Heart right ventricle (tissue), 16 donors: ENCODE measurements around the gene SLC1A7. TPM values are rescaled to one million over a fixed set of nuclear protein-coding genes. Genes with fewer than 3 reads are reported as not detected.

ENCODE experiments used
- ATAC-seq, 8 donors: fragments of 200-7000 bp; cut with Tn5 transposase; one replicate each; pipeline ENCODE4 v1.9.1; 2020; ENCODE audit warnings: mild to moderate bottlenecking in 8 of 8, moderate library complexity in 8 of 8, moderate number of reproducible peaks in 1 of 8
- DNase-seq, 2 donors: peaks; one replicate each; pipeline ENCODE4 v3.0.0-alpha.2; 2020
- H3K27ac ChIP-seq, 10 donors: fragments of 200-600 bp; sonication (generic) in 2 of 10; one replicate each; pipeline versions ENCODE4 v1.5.0 to v1.8.0; 2020 to 2022; ENCODE audit warnings: mild to moderate bottlenecking in 3 of 10
- H3K27me3 ChIP-seq, 7 donors: fragments of 200-600 bp; one replicate each; pipeline ENCODE4 v1.8.0; 2021 to 2022; ENCODE audit warnings: mild to moderate bottlenecking in 2 of 7
- H3K36me3 ChIP-seq, 9 donors: fragments of 200-600 bp; sonication (generic) in 1 of 9; one replicate each; pipeline versions ENCODE4 v1.5.0 to v1.8.0; 2020 to 2022; ENCODE audit warnings: mild to moderate bottlenecking in 2 of 9
- H3K4me1 ChIP-seq, 9 donors: fragments of 200-600 bp; sonication (generic) in 1 of 9; one replicate each; pipeline versions ENCODE4 v1.5.0 to v1.8.0; 2020 to 2022; ENCODE audit warnings: mild to moderate bottlenecking in 4 of 9
- H3K4me3 ChIP-seq, 10 donors: fragments of 200-600 bp; sonication (generic) in 2 of 10; one replicate each; pipeline versions ENCODE4 v1.5.0 to v1.8.0; 2020 to 2022; ENCODE audit warnings: mild to moderate bottlenecking in 7 of 10, moderate library complexity in 2 of 10
- H3K9me3 ChIP-seq, 11 donors: fragments of 200-600 bp in 10 of 11; sonication (generic) in 2 of 11; one replicate each; pipeline versions ENCODE4 v1.5.0 to v1.8.0; 2013 to 2022; ENCODE audit warnings: mild to moderate bottlenecking in 2 of 11, control low read depth in 1 of 11, moderate library complexity in 1 of 11
- CTCF ChIP-seq, 9 donors: fragments of 200-600 bp; sonication (generic) in 2 of 9; IDR thresholded peaks; one replicate each; pipeline versions ENCODE4 v1.5.0 to v1.8.0; 2021 to 2022; ENCODE audit warnings: antibody characterized with exemption in 9 of 9, mild to moderate bottlenecking in 5 of 9, moderate library complexity in 1 of 9
- WGBS, 2 donors: extraction: QIAGEN DNeasy Blood & Tissue Kit; methylation state at CpG; one replicate each; pipeline ENCODE4 v1.1.7; 2013; ENCODE audit warnings: inconsistent platforms in 1 of 2; 5-methylcytosine and 5-hydroxymethylcytosine counted together
- intact Hi-C, 10 donors: fragments of 100-400 bp; cut with DNase I; formaldehyde crosslinking; loops; one replicate each; pipeline versions ENCODE4 v1.11.1 to v1.14.2; 2022
- polyA plus RNA-seq, 2 donors: library from polyadenylated mRNA; stranded (reverse); fragments of 200-250 nt; gene quantifications; one replicate each; pipeline ENCODE4 v1.2.3, GENCODE V29; 2013
- total RNA-seq, 10 donors: library from RNA; stranded (reverse); fragmentation: NEBNext Ultra II Directional in 3 of 10; extraction: Animal tissue kit (Norgen Biotek cat#: 25700) in 3 of 10; gene quantifications; one replicate each; pipeline versions ENCODE4 v1.2.1 to v1.2.4, GENCODE V29; 2021 to 2023
- donor health status: Arrhythmogenic right ventricular cardiomyopathy.
- donor health status: ischemic (EF 13 %, LVEDD 7.1; RV severe dilation, severe dysfunction).
- donor health status: healthy with polysubstance abuse.
- donor health status: DM: no; HTN: yes; CAD: no.
- donor health status: DM: no; HTN: no; CAD: no.
- donor health status: ischemic (EF 25% LVEDD 6.9; RV normal size, moderate dysfunction).
- donor health status: ischemic (EF 25% LVEDD 5.7; RV mildly dilated, moderate dysfunction).
- donor health status: healthy.
- donor health status: DM: yes; HTN: yes; CAD: no.
- donor health status: Ischemic cardiomyopathy.
- donor health status: ischemic (EF 35%, LVEDD 5.7; RV mildly dilated, moderate dysfunction).
- donor health status: nonischemic (EF 11% LVEDD 7.7; RV severe dilation, severe dysfunction).
- donor health status: DM: yes; HTN: yes; CAD: no.
- donor health status: PGD.
- donor health status: ischemic (EF 29% LVEDD 5.4; RV normal size, mild dysfunction).
- donor health status: nonischemic (EF 23%, LVEDD 6.1; RV moderate dilation, normal function).

Gene SLC1A7
- total and polyA plus RNA-seq, 12 donors = 0.04 to 2.0 (median 0.42) TPM

GRCh38 chr1:53166366-53166765, 23.9 kb upstream of the SLC1A7 start:
- WGBS, 2 donors = 86 to 87% methylated on average over 6 of the region's 6 CpGs
- H3K4me3 ChIP-seq = no peak overlapping the region
- no peak overlapping the region for H3K27ac ChIP-seq
- H3K36me3 ChIP-seq = no peaks in the 10 kb centered on the region
- H3K9me3 ChIP-seq = no peaks in the 10 kb centered on the region
- intact Hi-C loops = no loop called here
- DNase-seq (no peak), ATAC-seq (no peak)
- no peaks in the 10 kb centered on the region for H3K4me1 ChIP-seq
- H3K27me3 ChIP-seq = peaks cover 0 to 10% (median 0%) of the 10 kb centered on the region in 7 donors
- TF ChIP-seq CTCF (IDR thresholded peaks at IDR 0.05) = no peak

- ATAC-seq = peak in 3 of 8 donors; percentile 35 to 68 (median 64)
Observed at GRCh38 chr1:53165408-53165961, 23.0 kb upstream of the SLC1A7 start.

GRCh38 chr1:53163291-53163768, 20.9 kb upstream of the SLC1A7 start:
- ATAC-seq (no peak), DNase-seq (no peak)
- Histone ChIP-seq H3K27ac (no peak overlapping the region), H3K36me3 (no peaks in the 10 kb centered on the region), H3K4me1 (no peaks in the 10 kb centered on the region), H3K27me3 (peaks cover 0 to 10% (median 0%) of the 10 kb centered on the region in 7 donors), H3K9me3 (no peaks in the 10 kb centered on the region), H3K4me3 (no peak overlapping the region)
- WGBS, 2 donors = 78 to 79% methylated on average over 10 of the region's 10 CpGs
- intact Hi-C loops = no loop called here
- TF ChIP-seq CTCF (IDR thresholded peaks at IDR 0.05) = no peak

More at GRCh38 chr1:53165408-53165961, 23.0 kb upstream of the SLC1A7 start:
- Histone ChIP-seq H3K36me3 (no peaks in the 10 kb centered on the region), H3K9me3 (no peaks in the 10 kb centered on the region), H3K4me1 (no peaks in the 10 kb centered on the region), H3K27me3 (peaks cover 0 to 10% (median 0%) of the 10 kb centered on the region in 7 donors), H3K4me3 (no peak overlapping the region), H3K27ac (no peak overlapping the region)
- intact Hi-C loops = no loop called here
- DNase-seq = peak in 1 of 2 donors; percentile 26
- no peak for TF ChIP-seq CTCF (IDR thresholded peaks at IDR 0.05)
- WGBS, 2 donors = 87 to 89% methylated on average over 5 of the region's 5 CpGs

- WGBS, 2 donors = 75 to 80% methylated on average over 5 of the region's 5 CpGs
- DNase-seq = no peak
- intact Hi-C loops = no loop called here
- no peaks in the 10 kb centered on the region for H3K4me1 ChIP-seq
- no peak for TF ChIP-seq CTCF (IDR thresholded peaks at IDR 0.05)
- H3K4me3 ChIP-seq = no peak overlapping the region
- H3K36me3 ChIP-seq = no peaks in the 10 kb centered on the region
- no peak for ATAC-seq
- H3K27me3 ChIP-seq = peaks cover 0 to 10% (median 0%) of the 10 kb centered on the region in 7 donors
- no peaks in the 10 kb centered on the region for H3K9me3 ChIP-seq
- no peak overlapping the region for H3K27ac ChIP-seq
Observed at GRCh38 chr1:53162621-53163020, 20.2 kb upstream of the SLC1A7 start.
